Smooth muscle cell of trachea (primary cell): ENCODE data around the gene PDPR. TPM values are rescaled to one million over a fixed set of nuclear protein-coding genes. Genes with fewer than 3 reads are reported as not detected.

Experiments used
- total RNA-seq: library from RNA; depleted of rRNA; stranded (reverse); fragments of >200 nt; gene quantifications from 2 replicates; pipeline ENCODE4 v1.2.1, GENCODE V29; 2014

The PDPR gene
- 18.8 and 25.5 TPM in 2 replicates for total RNA-seq

DNA sequence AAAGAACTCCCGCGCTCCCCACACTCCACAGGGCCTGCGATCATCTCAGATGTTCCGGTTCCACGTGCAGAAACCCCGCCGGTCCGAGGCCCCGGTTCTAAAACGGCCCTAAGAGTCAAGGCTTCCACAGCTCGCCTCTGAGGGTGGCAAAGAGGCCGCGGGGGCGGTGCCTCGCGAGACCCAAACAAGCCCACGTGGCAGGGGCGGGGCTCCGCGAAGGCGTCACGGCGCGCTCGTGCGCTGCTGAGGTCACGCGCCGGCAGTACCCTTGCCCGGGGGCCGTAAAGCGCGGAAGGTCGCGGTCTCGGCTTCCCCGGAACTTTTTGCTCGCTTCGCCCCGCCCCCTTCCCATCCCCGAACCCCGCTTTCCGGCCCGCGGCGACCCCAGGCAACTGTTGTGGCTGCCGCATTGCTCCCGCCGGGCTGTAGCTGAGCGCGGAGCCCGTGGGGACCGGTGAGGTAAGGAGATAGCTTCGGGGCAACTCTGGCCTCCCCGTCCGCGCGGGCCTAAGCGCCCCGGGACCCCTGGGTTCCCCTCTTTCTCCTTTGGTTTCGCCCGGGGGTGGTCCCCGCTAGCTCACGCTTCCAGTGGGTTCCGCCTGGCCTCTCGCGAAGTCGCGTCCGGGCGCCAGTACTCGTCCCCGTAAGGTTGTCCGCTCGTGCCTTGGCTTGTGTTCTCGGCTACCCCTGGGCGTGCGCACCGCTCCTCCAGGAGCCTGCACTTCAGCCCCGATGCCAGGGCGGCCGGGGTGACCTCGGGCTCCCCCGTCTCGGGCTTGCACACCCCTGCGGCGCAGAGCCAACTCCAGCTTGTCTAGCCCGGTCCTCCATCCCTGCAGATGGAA, at the start of gene PDPR:
Gene PDPR (plus strand): TSS at position 351 of the 845 bp plus-strand sequence. CDS start 6,161 bp downstream, outside the sequence.

DNA sequence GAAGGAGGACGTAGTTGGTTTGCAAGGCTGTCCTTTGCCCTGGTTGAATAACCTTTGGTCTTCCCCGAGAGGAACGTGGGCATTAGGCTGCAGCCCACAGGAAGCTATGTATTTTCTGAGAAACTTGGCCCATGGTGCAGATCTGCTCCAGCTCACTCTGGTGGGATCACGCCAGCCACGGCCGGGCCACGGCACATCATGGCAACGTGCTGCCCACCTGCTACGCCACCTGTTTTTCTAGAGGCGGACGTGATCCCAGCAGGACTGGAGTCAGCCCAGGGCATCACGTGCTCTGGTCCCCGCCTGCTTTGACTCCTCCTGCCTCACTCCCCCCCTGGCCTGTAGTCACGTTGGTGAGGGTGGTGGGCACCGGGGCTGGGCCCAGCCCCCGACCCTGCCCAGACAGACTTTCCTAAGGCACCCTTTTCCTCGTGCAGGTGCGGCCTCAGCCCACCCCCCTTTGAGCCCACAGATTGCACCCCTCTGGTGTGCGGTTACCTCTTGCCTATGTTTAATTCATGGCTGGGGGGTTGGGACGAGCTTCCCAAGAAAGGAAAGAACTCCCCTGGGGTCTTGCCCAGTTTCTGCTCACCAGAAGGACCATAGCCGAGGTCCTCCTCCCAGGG, 59.2 kb downstream of the PDPR start, which contains the start of gene CLEC18C:
Gene CLEC18C (plus strand): TSS at position 576 of the 626 bp plus-strand sequence. CDS start 492 bp downstream, outside the sequence.

Other genes starting within 250 kb of the PDPR start
- gene CLEC18A, start 163.0 kb upstream of the PDPR start, total RNA-seq, result 0.33 and 0.58 TPM in 2 replicates
- gene CLEC18C, start 59.5 kb downstream of the PDPR start, total RNA-seq, result 0.15 and 0.99 TPM in 2 replicates
- 24.0 and 36.1 TPM in 2 replicates for gene EXOSC6, start 137.6 kb downstream of the PDPR start, total RNA-seq
- gene AARS1, start 175.2 kb downstream of the PDPR start, total RNA-seq, result 188 and 258 TPM in 2 replicates
- 29.8 and 36.8 TPM in 2 replicates for gene DDX19B, start 184.9 kb downstream of the PDPR start, total RNA-seq
- gene DDX19A, start 232.6 kb downstream of the PDPR start, total RNA-seq, result 36.7 and 46.0 TPM in 2 replicates